ENCODE results near the gene KLRC2.
"Not testable (repeated sequence)": the region's sequence is repeated elsewhere in the genome, so short reads cannot be mapped to it uniquely, and the experiment has no call there.

The KLRC2 gene

DNA sequence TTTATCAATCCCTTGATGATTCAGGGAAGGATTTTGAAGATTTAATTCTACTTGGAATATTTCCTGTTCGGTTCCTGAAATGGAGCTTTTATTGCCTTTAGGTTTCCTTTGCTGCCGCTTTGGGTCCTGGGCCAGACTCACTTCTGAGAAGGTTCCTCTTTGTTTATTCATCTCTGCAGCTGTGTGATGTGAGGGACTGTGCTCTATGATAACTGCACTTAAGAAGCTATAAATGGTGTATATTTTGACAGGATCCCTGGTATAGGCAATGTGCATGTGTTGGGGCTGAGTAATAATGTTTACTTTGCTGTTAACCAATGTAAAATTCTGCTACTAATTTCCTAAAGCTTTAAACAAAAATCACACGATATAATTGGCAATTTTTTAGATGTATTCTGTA, at the start of gene KLRC2:
Gene KLRC2 (minus strand): TSS at position 195 of the 400 bp plus-strand sequence. CDS start 24 bp downstream, at position 171.
- DNase-seq (ENCODE audit: low read depth in 2 of 2): not testable (repeated sequence)

DNA sequence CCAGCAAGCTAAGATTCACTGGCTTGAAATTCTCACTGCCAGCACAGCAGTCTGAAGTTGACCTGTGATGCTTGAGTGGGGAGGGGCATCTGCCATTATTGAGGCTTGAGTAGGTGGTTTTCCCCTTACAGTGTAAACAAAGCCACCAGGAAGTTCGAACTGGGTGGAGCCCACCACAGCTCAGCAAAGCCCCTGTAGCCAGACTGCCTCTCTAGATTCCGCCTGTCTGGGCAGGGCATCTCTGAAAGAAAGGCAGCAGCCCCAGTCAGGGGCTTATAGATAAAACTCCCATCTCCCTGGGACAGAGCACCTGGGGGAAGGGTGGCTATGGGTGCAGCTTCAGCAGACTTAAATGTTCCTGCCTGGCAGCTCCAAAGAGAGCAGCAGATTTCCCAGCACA, 46.1 kb upstream of the KLRC2 start:
- not testable (repeated sequence) for DNase-seq (ENCODE audit: low read depth in 2 of 2)

DNA sequence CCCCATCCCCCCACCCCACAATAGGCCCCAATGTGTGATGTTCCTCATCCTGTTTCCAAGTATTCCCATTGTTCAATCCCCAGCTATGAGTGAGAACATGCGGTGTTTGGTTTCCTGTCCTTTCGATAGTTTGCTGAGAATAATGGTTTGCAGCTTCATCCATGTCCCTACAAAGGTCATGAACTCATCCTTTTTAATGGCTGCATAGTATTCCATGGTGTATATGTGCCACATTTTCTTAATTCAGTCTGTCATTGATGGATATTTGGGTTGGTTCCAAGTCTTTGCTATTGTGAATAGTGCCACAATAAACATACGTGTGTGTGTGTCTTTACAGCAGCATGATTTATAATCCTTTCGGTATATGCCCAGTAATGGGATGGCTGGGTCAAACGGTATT, 37.0 kb upstream of the KLRC2 start:
- DNase-seq (ENCODE audit: low read depth in 2 of 2): not testable (repeated sequence)

DNA sequence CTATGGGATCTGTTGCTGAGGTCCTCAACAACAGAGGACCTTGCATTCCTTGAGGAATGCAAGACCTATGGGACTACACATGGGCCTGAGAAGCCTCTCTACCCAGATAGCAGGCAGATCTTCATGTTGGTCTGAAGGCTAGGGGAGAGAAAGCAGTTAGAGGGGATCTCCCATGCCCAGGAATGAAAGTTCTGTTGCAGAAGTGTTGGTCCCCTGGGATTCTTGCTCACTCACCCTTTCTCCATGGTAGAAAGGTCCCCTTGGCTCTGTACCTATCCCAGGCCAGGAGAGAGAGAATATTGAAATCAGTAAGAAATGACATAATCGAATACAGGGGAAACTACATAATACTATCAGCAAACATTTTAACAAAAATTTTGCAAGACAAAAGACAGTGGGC, 33.9 kb upstream of the KLRC2 start:
- no peak for DNase-seq (ENCODE audit: low read depth in 2 of 2)

DNA sequence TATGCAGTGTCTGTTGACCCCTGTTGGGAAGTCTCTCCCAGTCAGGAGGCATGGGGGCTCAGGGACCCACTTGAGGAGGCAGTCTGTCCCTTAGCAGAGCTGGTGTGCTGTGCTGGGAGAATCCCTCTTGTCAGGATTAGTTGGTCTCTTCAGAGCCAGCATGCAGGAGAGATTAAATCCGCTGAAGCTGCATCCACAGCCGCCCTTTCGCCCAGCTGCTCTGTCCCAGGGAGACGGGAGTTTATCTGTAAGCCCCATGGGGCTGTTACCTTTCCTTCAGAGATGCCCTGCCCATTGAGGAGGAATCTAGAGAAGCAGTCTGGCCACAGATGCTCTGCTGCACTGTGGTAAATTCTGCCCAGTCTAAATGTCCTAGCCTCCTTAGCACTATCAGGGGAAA, 30.5 kb upstream of the KLRC2 start:
- DNase-seq (ENCODE audit: low read depth in 2 of 2): no peak

DNA sequence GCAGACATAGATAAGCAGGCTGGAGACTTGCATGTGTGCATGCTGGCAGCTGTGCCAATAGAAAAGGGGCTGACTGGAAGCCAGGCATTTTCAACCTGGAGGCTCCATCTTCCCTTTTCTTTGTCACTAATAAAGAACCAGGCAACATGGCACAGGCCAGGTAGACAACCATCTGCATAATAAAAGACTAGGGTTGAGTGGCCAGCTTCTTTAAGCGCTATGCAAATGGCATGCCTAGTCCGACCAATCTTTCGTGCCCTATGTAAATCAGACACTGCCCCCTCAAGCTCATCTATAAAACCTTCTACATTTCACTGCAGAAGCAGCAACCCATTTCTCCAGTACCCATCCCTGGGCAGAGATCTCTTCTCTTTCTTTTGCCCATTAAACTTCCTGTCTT, 21.9 kb upstream of the KLRC2 start:
- DNase-seq (ENCODE audit: low read depth in 2 of 2): no peak

DNA sequence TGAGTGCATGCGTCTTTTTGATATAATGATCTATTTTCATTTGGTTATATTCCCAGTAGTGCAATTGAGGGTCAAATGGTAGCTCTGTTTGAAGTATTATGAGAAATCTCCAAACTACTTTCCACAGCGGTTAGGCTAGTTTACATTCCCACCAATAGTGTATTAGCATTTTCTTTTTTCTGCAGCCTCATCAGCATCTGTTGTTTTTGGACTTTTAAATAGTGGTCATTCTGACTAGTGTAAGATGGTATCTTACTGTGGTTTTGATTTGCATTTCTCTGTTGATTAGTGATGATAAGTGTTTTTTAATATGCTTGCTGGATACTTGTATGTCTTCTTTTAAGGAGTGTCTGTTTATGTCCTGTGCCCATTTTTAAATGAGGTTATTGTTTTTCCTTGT, 21.0 kb upstream of the KLRC2 start:
- no peak for DNase-seq (ENCODE audit: low read depth in 2 of 2)

DNA sequence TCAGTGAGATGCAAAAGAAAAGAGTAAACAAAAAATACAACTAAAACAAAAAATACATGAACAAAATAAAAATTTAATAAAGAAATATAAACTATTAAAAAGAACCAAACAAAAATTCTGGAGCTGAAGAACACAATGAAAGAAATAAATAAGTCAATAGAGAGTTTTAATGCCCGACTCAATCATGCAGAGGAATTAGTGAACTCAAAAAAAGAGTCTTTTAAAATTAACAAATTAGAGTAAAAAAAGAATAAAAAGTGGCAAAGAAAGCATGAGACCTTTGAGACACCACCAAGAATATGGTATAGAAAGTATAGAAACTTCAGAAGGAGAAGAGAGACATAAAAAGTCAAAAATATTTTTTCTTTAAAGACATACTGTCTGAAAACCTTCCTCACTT, 20.0 kb upstream of the KLRC2 start:
- no peak for DNase-seq (ENCODE audit: low read depth in 2 of 2)

DNA sequence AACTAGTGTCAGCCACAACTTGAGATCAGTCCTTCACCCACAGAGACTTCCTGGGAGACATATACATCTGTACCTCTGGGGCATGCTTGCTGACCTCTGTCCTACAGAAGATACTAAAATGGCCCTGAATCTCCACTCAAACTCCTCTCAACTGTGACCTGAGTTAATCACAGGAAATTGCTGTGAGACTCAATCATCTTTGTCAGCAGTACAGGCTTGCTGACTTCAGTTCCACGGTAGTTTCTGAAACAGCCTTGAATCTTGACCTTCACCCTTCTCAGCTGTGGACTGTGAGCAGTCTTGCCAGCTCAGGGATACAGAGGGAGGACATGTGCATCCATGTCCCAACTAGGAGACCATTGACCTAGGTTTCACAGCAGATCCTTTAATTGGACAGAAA, 18.7 kb upstream of the KLRC2 start:
- DNase-seq (ENCODE audit: low read depth in 2 of 2): no peak

DNA sequence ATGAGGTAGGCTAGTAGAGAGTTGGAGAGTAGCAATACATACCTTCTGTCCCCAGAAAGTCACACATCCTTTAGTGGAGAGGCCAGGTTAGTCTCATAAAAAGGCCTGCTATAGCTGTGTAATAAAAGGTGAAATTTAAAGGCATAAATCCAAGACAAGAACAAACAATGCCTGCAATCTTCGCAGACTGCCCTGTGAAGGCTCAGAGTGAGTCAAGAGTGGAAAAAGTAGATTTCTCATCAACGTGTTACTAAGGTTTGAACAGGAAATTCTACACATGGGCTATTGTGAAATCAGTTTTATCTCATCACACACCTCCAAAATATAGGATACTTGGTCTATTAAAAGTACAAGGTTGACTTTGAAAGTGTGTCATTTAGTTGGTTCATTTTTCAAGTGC, 17.3 kb upstream of the KLRC2 start, which contains the start of gene KLRC1:
Gene KLRC1 (minus strand): TSS at position 222 of the 400 bp plus-strand sequence. CDS start 2,221 bp downstream, outside the sequence.
- DNase-seq (ENCODE audit: low read depth in 2 of 2): no peak

DNA sequence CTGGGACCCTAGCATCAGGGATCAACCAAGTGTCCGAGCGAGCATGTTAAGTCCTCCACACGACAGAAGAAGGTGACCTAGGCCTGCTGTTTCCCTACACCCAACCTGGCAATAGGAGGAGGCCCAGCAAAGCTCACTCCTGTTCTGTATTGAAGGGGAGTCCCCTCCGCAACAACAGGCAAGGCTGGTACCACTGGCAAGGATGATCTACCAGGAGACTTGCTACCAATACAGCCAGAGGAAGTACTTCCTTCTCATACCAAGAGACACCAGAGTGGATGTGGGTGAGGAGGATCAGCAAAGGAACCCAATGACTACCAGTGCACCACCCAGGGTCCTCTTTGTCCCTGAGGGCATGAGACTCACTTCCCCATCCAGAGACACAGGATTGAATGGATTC, 12.4 kb upstream of the KLRC2 start:
- no peak for DNase-seq (ENCODE audit: low read depth in 2 of 2)

DNA sequence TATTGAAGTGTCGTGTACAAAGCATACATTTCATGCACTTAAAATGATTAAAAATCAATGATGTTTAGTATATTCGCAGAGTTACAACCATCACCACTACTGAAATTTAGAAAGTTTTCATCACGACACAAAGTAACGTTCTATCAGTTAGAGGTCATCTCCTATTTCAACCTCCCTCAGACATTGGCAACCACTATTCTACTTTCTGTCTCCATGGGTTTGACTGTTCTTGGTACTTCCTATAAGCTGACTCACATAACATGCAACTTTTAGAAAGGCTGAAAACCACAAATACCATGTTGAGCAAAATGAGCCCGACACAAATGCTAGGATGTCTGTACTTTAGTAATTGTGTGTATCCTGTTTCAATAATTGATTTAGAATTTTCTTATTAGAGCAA, 10.2 kb upstream of the KLRC2 start:
- DNase-seq (ENCODE audit: low read depth in 2 of 2): not testable (repeated sequence)

DNA sequence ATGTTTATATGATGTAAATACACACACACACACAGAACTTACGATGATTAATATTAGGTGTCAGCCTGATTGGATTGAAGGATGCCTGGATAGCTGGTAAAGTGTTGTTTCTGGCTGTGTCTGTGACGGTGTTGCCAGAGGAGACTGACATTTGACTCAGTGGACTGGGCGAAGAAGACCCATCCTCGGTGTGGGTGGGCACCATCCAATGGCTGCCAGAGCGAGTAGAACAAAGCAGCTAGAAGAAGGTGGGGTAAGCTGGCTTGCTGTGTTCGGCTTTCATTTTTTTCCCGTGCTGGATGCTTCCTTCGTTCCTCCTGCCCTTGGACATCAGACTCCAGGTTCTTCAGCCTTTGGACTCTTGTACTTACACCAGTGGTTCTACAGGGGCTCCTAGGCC, 5.3 kb upstream of the KLRC2 start:
- DNase-seq (ENCODE audit: low read depth in 2 of 2): not testable (repeated sequence)

DNA sequence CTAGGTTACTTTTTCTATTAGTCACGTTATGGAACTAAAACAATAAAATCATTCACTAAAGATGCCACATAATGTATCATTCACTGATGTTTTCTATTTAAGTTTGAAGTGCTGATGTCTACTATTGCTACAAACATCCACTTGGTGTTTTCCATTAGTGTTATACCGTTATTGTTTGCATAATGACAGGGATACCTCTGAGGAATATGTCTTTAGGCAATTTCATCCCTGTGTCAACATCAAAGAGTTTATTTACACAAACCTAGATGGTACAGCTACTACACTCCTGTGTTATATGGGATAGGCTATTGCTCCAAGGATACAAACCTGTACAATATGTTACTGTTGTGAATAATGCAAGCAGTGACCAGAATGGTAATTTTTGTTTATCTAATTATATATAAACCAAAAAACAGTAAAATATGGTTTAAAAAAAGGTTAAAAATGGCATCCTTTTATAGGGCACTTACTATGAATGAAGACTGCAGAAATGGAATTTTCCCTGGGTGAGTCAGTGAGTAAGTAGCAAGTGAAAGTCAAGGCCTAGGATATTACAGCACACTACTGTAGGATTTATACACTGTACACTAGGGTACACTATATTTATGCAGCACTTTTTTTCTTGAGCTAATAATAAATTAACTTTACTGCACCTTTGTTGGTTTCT, 3.9 kb upstream of the KLRC2 start:
- not testable (repeated sequence) for DNase-seq (ENCODE audit: low read depth in 2 of 2)

DNA sequence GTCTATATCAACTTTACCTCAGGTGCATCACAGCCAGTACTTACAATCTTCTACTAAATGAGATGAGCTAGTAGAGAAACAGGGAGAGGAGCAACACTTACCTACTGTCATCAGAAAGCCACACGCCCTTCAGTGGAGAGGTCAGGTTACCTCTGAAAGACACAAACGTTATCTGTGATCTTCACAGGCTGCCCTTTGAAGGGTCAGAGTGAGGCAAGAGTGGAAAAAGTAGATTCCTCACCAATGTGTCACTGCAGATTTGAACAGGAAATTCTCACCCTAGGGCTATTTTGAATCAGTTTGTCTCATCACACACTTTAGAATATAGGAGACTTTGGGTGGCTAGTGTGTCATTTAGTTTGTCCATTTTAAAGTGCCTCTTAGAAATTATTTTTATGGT, 1.8 kb upstream of the KLRC2 start:
- not testable (repeated sequence) for DNase-seq (ENCODE audit: low read depth in 2 of 2)

DNA sequence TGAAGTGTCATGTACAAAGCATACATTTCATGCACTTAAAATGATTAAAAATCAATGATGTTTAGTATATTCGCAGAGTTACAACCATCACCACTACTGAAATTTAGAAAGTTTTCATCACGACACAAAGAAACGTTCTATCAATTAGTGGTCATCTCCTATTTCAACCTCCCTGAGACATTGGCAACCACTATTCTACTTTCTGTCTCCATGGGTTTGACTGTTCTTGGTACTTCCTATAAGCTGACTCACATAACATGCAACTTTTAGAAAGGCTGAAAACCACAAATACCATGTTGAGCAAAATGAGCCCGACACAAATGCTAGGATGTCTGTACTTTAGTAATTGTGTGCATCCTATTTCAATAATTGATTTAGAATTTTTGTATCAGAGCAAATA, 5.2 kb downstream of the KLRC2 start:
- not testable (repeated sequence) for DNase-seq (ENCODE audit: low read depth in 2 of 2)

DNA sequence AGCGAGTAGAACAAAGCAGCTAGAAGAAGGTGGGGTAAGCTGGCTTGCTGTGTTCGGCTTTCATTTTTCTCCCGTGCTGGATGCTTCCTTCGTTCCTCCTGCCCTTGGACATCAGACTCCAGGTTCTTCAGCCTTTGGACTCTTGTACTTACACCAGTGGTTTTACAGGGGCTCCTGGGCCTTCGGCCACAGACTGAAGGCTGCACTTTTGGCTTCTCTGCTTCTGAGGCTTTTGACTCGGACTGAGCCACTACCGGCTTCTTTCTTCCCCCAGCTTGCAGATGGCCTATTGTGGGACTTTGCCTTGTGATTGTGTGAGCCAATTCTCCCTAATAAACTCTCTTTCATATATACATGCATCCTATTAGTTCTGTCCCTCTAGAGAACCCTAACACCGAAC, 9.9 kb downstream of the KLRC2 start:
- not testable (repeated sequence) for DNase-seq (ENCODE audit: low read depth in 2 of 2)

DNA sequence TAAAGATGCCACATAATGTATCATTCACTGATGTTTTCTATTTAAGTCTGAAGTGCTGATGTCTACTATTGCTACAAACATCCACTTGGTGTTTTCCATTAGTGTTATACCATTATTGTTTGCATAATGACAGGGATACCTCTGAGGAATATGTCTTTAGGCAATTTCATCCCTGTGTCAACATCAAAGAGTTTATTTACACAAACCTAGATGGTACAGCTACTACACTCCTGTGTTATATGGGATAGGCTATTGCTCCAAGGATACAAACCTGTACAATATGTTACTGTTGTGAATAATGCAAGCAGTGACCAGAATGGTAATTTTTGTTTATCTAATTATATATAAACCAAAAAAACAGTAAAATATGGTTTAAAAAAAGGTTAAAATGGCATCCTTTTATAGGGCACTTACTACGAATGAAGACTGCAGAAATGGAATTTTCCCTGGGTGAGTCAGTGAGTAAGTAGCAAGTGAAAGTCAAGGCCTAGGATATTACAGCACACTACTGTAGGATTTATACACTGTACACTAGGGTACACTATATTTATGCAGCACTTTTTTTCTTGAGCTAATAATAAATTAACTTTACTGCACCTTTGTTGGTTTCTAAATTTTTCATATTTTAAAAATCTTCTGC, 11.4 kb downstream of the KLRC2 start:
- DNase-seq (ENCODE audit: low read depth in 2 of 2): not testable (repeated sequence)

DNA sequence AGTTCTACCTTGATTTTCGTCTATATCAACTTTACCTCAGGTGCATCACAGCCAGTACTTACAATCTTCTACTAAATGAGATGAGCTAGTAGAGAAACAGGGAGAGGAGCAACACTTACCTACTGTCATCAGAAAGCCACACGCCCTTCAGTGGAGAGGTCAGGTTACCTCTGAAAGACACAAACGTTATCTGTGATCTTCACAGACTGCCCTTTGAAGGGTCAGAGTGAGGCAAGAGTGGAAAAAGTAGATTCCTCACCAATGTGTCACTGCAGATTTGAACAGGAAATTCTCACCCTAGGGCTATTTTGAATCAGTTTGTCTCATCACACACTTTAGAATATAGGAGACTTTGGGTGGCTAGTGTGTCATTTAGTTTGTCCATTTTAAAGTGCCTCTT, 13.7 kb downstream of the KLRC2 start:
- DNase-seq (ENCODE audit: low read depth in 2 of 2): not testable (repeated sequence)

DNA sequence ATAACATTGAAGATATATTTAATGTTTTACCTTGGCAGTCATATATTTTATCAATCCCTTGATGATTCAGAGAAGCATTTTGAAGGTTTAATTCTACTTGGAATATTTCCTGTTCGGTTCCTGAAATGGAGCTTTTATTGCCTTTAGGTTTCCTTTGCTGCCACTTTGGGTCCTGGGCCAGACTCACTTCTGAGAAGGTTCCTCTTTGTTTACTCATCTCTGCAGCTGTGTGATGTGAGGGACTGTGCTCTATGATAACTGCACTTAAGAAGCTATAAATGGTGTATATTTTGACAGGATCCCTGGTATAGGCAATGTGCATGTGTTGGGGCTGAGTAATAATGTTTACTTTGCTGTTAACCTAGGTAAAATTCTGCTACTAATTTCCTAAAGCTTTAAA, 15.5 kb downstream of the KLRC2 start, which contains the start of gene KLRC3:
Gene KLRC3 (minus strand): TSS at position 262 of the 400 bp plus-strand sequence. CDS start 45 bp downstream, at position 217.
- not testable (repeated sequence) for DNase-seq (ENCODE audit: low read depth in 2 of 2)

DNA sequence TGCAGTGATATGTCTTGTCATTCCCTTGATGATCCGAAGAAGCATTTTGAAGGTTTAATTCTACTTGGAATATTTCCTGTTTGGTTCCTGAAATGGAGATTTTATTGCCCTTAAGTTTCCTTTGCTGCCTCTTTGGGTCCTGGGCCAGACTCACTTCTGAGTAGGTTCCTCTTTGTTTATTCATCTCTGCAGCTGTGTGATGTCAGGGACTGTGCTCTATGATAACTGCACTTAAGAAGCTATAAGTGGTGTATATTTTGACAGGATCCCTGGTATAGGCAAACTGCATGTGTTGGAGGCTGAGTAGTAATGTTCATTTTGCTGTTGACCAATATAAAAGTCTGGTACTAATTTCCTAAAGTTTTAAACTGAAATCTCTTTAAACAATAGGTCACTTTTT, 26.4 kb downstream of the KLRC2 start, which contains the start of gene KLRC4:
Gene KLRC4 (minus strand): TSS at position 366 of the 400 bp plus-strand sequence. CDS start 182 bp downstream, at position 184.
- no peak for DNase-seq (ENCODE audit: low read depth in 2 of 2)

DNA sequence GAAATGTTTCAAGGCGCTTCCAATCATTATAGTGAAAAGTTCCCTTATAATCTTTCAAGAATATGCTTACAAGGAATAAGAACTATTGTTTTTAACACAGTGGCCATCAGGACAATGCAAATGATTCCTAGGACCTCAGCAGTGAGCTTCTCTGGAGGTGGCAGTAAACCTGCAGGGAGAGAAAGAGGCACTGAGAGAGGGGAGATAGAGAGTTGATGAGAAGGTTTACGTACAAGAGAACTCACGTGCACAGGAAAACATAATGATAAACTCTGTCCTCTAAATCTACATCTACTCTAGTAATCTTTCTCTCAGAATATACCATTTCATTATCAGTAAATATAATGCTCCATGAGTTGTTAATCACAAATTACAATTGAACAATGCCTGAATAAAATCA, 27.0 kb downstream of the KLRC2 start:
- DNase-seq (ENCODE audit: low read depth in 2 of 2): no peak

DNA sequence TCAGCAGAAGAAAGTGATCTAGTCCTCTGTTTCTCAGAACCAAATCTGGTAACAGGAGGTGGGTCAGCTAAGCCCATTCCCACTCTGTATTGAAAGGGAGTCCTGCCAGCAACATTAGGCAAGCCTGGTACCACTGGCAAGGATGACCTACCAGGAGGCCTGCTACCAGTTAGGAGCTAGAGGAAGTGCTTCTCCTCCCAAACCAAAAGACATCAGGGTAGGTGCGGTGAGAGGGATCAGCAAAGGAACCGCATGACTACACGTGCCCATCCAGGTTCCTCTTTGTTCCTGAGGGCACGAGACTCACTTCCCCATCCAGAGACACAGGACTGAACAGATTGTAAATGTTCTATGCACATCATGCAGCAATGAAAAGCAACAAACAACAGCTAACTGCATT, 29.1 kb downstream of the KLRC2 start:
- no peak for DNase-seq (ENCODE audit: low read depth in 2 of 2)

Measured in activated CD8-positive, alpha-beta memory T cell treated with anti-CD3 and anti-CD28 coated beads for 4 hours (primary cell).